Kidney epithelial cell (primary cell): ENCODE data around the gene PRRC1. TPM values are rescaled to one million over a fixed set of nuclear protein-coding genes. Genes with fewer than 3 reads are reported as not detected.

Experiments used
- DNase-seq: peaks from one replicate; pipeline ENCODE4 v3.0.0-alpha.2; 2010; ENCODE audit warnings: low read depth
- H3K27me3 ChIP-seq: 2 replicates; pipeline ENCODE4 v1.6.0; 2011; ENCODE audit warnings: low read length; ENCODE audit not compliant: control insufficient read depth, insufficient read depth
- H3K36me3 ChIP-seq: 2 replicates; pipeline ENCODE4 v1.5.1; 2011; ENCODE audit warnings: low read length; ENCODE audit not compliant: control insufficient read depth, insufficient read depth
- H3K4me3 ChIP-seq: 2 replicates; pipeline ENCODE4 v1.5.1; 2011; ENCODE audit warnings: low read depth, mild to moderate bottlenecking, control low read depth, low read length
- CTCF ChIP-seq: IDR thresholded peaks from 2 replicates; pipeline ENCODE4 v1.5.1; 2011; ENCODE audit warnings: mild to moderate bottlenecking, moderate library complexity, low read length, control low read depth, inconsistent platforms; ENCODE audit not compliant: insufficient read depth, poor library complexity, severe bottlenecking
- total RNA-seq: library from RNA; depleted of rRNA; stranded (reverse); fragments of >200 nt; gene quantifications from 2 replicates; pipeline ENCODE4 v1.2.3, GENCODE V29; 2015

Gene PRRC1
- total RNA-seq, 1 donor from 2014 or later: 54.9 TPM

- Histone ChIP-seq H3K27me3 (no peaks in the 10 kb centered on the region), H3K4me3 (no peak overlapping the region), H3K36me3 (no peaks in the 10 kb centered on the region)
- TF ChIP-seq CTCF: no peak
- no peak for DNase-seq
Measured at GRCh38 chr5:127514816-127515215, 2.6 kb upstream of the PRRC1 start.

GRCh38 chr5:127515693-127516440 is 1.6 kb upstream of the PRRC1 start:
- H3K36me3 ChIP-seq: no peaks in the 10 kb centered on the region
- DNase-seq: no peak
- no peaks in the 10 kb centered on the region for H3K27me3 ChIP-seq
- no peak for TF ChIP-seq CTCF
- H3K4me3 ChIP-seq: no peak overlapping the region

GRCh38 chr5:127517110-127517479 is 345 bp upstream of the PRRC1 start:
- peak overlapping the region; percentile 36 for H3K4me3 ChIP-seq
- H3K27me3 ChIP-seq: no peaks in the 10 kb centered on the region
- no peak for DNase-seq

DNA sequence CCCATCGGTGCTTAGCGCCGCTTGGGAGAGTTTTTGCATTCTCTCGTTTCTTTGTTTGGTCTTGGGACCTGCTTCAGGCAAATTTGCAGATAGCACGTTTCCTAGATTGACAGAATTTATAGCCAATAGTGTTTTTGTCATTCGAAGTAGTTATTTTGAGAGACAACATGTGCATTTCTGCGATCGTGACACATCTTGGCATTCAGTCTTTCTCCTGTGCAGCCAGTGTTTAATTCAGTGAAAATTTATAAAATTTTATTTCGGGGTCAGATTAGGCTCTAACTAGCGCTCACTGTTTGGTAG is 830 bp downstream of the PRRC1 start:
- Histone ChIP-seq H3K36me3 (no peaks in the 10 kb centered on the region), H3K4me3 (peak overlapping the region; percentile 79), H3K27me3 (no peaks in the 10 kb centered on the region)
- DNase-seq: no peak
- no peak for TF ChIP-seq CTCF

More at GRCh38 chr5:127517110-127517479, 345 bp upstream of the PRRC1 start:
- no peak for TF ChIP-seq CTCF
- no peaks in the 10 kb centered on the region for H3K36me3 ChIP-seq

- Histone ChIP-seq H3K4me3 (no peak overlapping the region), H3K27me3 (no peaks in the 10 kb centered on the region), H3K36me3 (no peaks in the 10 kb centered on the region)
- DNase-seq: no peak
- TF ChIP-seq CTCF: no peak
Measured at GRCh38 chr5:127519527-127519926, 2.1 kb downstream of the PRRC1 start.

DNA sequence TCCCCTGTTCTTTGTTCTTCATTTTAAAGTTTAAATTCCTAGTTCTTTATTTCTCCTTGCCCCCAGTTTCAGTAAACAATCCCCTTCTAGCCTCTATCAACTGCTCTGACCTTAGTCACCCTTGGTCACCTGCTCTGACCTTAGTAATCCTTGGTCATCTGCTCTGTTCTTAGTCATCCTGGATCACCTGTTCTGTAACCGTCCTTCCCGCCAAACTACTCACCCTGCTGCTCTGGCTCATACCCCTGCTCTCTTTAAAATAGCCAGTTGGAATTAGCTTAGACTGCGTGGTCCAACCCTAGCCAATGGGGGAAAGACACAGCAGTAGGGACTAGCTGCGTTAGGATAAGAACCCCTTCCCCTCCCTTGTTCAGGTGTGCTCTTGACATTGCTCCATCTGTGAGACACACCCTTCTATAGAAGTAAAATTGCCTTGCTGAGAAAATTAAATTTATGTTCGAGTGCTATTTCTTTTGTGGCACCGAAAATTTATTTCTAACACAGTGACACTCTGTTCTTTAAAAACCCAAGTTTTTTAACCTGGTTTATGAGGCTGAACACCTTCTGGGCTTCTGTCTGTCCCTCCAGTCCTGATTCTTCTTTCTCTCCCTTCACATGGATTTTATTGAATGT is 3.8 kb downstream of the PRRC1 start:
- no peaks in the 10 kb centered on the region for H3K36me3 ChIP-seq
- no peak for DNase-seq
- no peak overlapping the region for H3K4me3 ChIP-seq
- H3K27me3 ChIP-seq: no peaks in the 10 kb centered on the region
- TF ChIP-seq CTCF: no peak
